Peyer's patch (tissue), 4 donors: ENCODE measurements around the gene COL26A1. TPM values are rescaled to one million over a fixed set of nuclear protein-coding genes. Genes with fewer than 3 reads are reported as not detected.

Experiments used
- DNase-seq, 3 donors: peaks; one replicate each; pipeline ENCODE4 v3.0.0-alpha.2; 2017 to 2019
- H3K27ac ChIP-seq, 4 donors: fragments of 200-600 bp; sonication (generic); one replicate each; pipeline ENCODE4 v1.5.1; 2016 to 2019
- H3K27me3 ChIP-seq, 2 donors: fragments of 200-600 bp; sonication (generic); one replicate each; pipeline ENCODE4 v1.5.1; 2019
- H3K36me3 ChIP-seq, 3 donors: fragments of 200-600 bp; sonication (generic); one replicate each; pipeline ENCODE4 v1.5.1; 2016 to 2019
- H3K4me1 ChIP-seq, 4 donors: fragments of 200-600 bp; sonication (generic); one replicate each; pipeline ENCODE4 v1.5.1; 2016 to 2019
- H3K4me3 ChIP-seq, 4 donors: fragments of 200-600 bp; sonication (generic); 1 replicate in 3 of 4; 2 replicates in 1 of 4; pipeline ENCODE4 v1.5.1; 2016 to 2019; ENCODE audit warnings: mild to moderate bottlenecking in 1 of 4
- H3K9me3 ChIP-seq, 4 donors: fragments of 200-600 bp; sonication (generic); one replicate each; pipeline ENCODE4 v1.5.1; 2016 to 2019; ENCODE audit warnings: mild to moderate bottlenecking in 1 of 4
- POLR2A ChIP-seq, 2 donors: fragments of 450-650 bp; IDR thresholded peaks; one replicate each; pipeline ENCODE4 v1.5.1; 2017; ENCODE audit warnings: antibody characterized with exemption in 2 of 2, mild to moderate bottlenecking in 2 of 2, moderate library complexity in 2 of 2
- total RNA-seq, 4 donors: library from RNA; depleted of rRNA; stranded (reverse); fragments of >200 nt; gene quantifications; one replicate each; pipeline ENCODE4 v1.1.0, GENCODE V29; 2016
- TF ChIP-seq, protein P1 (sequence below), 6 experiments: fragments of 450-650 bp in 4 of 6; fragments of 200-600 bp in 2 of 6; sonication (generic) in 1 of 6; IDR thresholded peaks; one replicate each; pipeline ENCODE4 v1.5.1; 2017 to 2019; ENCODE audit warnings: antibody characterized with exemption in 6 of 6, mild to moderate bottlenecking in 3 of 6, moderate library complexity in 1 of 6

The COL26A1 gene
- total RNA-seq, 4 donors from 2014 or later, result not detected

- peak in 1 of 3 donors; percentile 55 for DNase-seq
- no peaks in the 10 kb centered on the region for H3K36me3 ChIP-seq
- H3K4me3 ChIP-seq, result no peak overlapping the region
- no peak overlapping the region for H3K27ac ChIP-seq
- H3K9me3 ChIP-seq, result peaks cover 0 to 11% (median 4%) of the 10 kb centered on the region in 4 donors
- H3K27me3 ChIP-seq, result no peaks in the 10 kb centered on the region
- H3K4me1 ChIP-seq, result peaks cover 0 to 4% (median 0%) of the 10 kb centered on the region in 4 donors
- no peak for TF ChIP-seq POLR2A (IDR thresholded peaks at IDR 0.05)
- TF ChIP-seq, protein P1, sequence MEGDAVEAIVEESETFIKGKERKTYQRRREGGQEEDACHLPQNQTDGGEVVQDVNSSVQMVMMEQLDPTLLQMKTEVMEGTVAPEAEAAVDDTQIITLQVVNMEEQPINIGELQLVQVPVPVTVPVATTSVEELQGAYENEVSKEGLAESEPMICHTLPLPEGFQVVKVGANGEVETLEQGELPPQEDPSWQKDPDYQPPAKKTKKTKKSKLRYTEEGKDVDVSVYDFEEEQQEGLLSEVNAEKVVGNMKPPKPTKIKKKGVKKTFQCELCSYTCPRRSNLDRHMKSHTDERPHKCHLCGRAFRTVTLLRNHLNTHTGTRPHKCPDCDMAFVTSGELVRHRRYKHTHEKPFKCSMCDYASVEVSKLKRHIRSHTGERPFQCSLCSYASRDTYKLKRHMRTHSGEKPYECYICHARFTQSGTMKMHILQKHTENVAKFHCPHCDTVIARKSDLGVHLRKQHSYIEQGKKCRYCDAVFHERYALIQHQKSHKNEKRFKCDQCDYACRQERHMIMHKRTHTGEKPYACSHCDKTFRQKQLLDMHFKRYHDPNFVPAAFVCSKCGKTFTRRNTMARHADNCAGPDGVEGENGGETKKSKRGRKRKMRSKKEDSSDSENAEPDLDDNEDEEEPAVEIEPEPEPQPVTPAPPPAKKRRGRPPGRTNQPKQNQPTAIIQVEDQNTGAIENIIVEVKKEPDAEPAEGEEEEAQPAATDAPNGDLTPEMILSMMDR (IDR thresholded peaks at IDR 0.05), result peak in 5 of 6 experiments; percentile 53 to 65 (median 61)
Measured at GRCh38 chr7:101410743-101411507, 48.2 kb downstream of the COL26A1 start.

- no peaks in the 10 kb centered on the region for H3K27me3 ChIP-seq
- TF ChIP-seq, protein P1 (IDR thresholded peaks at IDR 0.05), result peak in 1 of 6 experiments; percentile 0
- no peak for TF ChIP-seq POLR2A (IDR thresholded peaks at IDR 0.05)
- H3K4me1 ChIP-seq, result peaks cover 0 to 4% (median 0%) of the 10 kb centered on the region in 4 donors
- no peak overlapping the region for H3K4me3 ChIP-seq
- H3K36me3 ChIP-seq, result no peaks in the 10 kb centered on the region
- H3K9me3 ChIP-seq, result peaks cover 0 to 11% (median 4%) of the 10 kb centered on the region in 4 donors
- DNase-seq, result no peak
- no peak overlapping the region for H3K27ac ChIP-seq
Measured at GRCh38 chr7:101411508-101411874, 48.8 kb downstream of the COL26A1 start.

DNA sequence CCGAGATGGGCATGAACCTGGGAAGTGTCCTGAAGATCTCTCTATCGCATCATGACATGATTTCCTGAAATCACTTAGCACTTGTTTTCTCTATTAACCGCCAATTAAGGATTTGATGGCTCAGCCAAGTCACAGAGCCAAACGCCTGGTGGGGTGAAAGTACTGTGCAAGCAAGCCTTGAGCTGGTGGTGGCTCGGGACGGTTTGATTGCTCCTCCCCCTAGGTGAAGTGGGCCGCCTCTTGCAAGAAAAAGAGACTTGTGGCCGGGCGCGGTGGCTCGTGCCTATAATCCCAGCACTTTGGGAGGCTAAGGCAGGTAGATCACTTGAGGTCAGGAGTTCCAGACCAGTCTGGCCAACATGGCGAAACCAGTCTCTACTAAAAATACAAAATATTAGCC, 50.3 kb downstream of the COL26A1 start:
- no peak for DNase-seq
- Histone ChIP-seq H3K27me3 (no peaks in the 10 kb centered on the region), H3K27ac (no peak overlapping the region), H3K36me3 (no peaks in the 10 kb centered on the region), H3K4me1 (peaks cover 0 to 4% (median 0%) of the 10 kb centered on the region in 4 donors), H3K9me3 (peaks cover 0 to 11% (median 4%) of the 10 kb centered on the region in 4 donors), H3K4me3 (no peak overlapping the region)
- TF ChIP-seq, protein P1 (IDR thresholded peaks at IDR 0.05), result no peak
- no peak for TF ChIP-seq POLR2A (IDR thresholded peaks at IDR 0.05)

GRCh38 chr7:101418694-101419093, 56.0 kb downstream of the COL26A1 start:
- Histone ChIP-seq H3K4me3 (no peak overlapping the region), H3K4me1 (no peaks in the 10 kb centered on the region), H3K27ac (no peak overlapping the region), H3K9me3 (no peaks in the 10 kb centered on the region), H3K36me3 (no peaks in the 10 kb centered on the region), H3K27me3 (no peaks in the 10 kb centered on the region)
- TF ChIP-seq, protein P1 (IDR thresholded peaks at IDR 0.05), result no peak
- no peak for TF ChIP-seq POLR2A (IDR thresholded peaks at IDR 0.05)
- no peak for DNase-seq

DNA sequence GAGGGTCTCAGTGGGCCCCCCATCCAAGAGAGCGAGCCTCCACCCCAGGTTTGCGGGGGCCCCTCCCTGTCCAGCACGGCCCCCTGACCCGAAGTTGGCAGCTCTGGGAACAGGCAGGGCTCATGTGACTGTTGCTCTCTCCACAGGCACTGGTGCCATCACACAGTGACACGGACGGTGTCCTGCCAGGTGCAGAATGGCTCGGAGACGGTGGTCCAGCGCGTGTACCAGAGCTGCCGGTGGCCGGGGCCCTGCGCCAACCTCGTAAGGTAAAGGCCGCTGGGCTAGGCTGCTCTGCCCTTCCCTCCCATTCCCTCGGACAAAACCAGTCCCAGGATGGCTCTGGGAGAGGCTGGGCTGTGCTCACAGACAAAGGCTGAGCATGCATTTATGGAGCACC, 57.2 kb downstream of the COL26A1 start:
- H3K27me3 ChIP-seq, result no peaks in the 10 kb centered on the region
- no peak for TF ChIP-seq POLR2A (IDR thresholded peaks at IDR 0.05)
- TF ChIP-seq, protein P1 (IDR thresholded peaks at IDR 0.05), result no peak
- DNase-seq, result no peak
- no peak overlapping the region for H3K27ac ChIP-seq
- no peaks in the 10 kb centered on the region for H3K36me3 ChIP-seq
- H3K4me3 ChIP-seq, result no peak overlapping the region
- H3K9me3 ChIP-seq, result no peaks in the 10 kb centered on the region
- no peaks in the 10 kb centered on the region for H3K4me1 ChIP-seq
